CD4-positive, alpha-beta T cell treated with Interleukin-2 at 100 ng/mL for 4 hours (primary cell): ENCODE results near the gene MGRN1.

ENCODE experiments used
- DNase-seq: peaks from one replicate; pipeline ENCODE4 v3.0.0-alpha.2; 2020; ENCODE audit warnings: low spot score

The MGRN1 gene

DNA sequence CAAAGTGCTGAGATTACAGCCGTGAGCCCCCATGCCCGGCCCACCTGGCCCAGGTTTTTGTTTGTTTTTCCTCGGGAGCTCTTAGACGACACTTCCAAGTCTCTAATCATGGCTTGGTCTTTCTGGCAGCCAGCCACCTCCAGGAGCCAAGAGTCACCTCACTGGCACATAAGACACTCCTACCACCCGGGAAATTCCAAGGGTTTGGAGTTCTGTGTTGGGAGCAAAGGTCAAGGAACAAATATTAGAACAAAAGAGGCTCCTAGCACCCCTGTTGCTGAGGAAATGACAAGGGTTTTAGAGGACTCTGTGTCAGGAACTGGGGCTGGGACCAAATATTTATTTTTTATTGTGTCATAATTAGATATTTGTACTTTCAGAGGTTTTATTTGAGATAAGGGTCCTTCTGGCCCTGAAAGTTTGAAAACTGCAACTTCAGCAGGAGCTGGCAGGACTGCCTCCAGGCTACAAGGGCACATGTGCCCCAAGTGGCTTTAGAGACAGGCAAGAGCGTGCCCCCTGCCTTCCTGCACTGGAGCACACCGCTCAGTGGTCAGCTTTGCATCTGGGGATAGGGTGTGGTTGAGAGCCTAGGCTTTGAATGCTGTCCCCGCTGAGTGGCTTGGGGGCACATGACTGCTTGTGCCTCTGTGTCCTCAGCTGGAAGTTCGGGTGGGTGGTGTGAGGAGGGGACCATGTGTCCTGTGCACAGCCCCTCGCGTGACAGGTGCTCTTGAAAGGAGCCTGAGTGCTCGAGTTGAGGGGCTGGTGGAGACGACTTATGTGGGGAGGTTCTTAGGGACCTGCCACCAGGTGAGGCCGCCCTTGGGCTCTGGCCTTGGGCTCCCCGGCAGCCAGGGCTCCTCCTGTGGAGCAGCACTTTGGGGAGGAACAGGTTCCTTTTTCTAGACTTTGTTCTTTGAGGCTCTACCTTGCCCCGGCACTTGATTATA, 29.7 kb downstream of the MGRN1 start:
- DNase-seq: no peak

GRCh38 chr16:4654964-4655590, 30.5 kb downstream of the MGRN1 start:
- no peak for DNase-seq

GRCh38 chr16:4655801-4656200, 31.2 kb downstream of the MGRN1 start:
- no peak for DNase-seq

- no peak for DNase-seq
Observed at GRCh38 chr16:4656221-4656620, 31.6 kb downstream of the MGRN1 start.

DNA sequence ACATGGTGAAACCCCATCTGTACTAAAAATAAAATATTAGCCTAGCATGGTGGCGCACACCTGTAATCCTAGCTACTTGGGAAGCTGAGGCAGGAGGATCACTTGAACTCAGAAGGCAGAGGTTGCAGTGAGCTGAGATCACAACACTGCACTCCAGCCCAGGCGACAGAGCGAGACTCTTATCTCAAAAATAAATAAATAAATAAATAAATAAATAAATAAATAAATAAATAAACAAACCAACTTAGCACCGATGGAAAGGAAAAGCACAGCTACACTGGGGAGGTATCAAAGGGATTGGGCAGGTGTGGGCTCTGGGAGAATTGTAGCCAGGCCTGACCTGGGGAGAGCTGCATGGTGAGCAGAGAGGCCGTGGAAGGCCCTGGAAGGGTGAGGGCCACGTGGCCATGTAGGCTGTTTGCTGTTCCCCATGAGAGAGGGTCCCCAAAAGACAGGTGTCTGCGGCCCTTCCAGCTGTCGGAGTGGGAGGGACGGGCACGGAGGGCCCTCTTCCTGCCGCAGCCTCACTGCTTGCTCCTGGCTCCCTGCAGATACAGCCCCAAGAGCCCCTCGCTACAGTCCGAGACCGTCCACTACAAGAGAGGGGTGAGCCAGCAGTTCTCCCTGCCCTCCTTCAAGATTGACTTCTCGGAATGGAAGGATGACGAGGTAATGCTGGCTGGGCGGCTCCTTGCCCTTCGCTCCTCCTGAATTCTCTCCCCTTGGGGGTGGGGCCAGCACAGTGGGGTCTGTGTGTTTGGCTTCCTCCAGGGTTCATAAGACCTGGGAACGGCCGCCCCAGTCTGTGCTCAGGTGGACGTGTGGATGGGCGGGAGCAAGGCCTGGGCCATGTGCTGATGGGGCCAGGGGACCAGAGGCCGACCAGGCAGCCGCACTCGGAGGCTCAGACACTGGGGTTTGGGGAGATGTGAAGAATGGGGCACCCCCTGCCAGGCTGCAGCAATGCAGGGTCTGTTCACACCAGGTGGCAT, 32.4 kb downstream of the MGRN1 start:
- DNase-seq: no peak

DNA sequence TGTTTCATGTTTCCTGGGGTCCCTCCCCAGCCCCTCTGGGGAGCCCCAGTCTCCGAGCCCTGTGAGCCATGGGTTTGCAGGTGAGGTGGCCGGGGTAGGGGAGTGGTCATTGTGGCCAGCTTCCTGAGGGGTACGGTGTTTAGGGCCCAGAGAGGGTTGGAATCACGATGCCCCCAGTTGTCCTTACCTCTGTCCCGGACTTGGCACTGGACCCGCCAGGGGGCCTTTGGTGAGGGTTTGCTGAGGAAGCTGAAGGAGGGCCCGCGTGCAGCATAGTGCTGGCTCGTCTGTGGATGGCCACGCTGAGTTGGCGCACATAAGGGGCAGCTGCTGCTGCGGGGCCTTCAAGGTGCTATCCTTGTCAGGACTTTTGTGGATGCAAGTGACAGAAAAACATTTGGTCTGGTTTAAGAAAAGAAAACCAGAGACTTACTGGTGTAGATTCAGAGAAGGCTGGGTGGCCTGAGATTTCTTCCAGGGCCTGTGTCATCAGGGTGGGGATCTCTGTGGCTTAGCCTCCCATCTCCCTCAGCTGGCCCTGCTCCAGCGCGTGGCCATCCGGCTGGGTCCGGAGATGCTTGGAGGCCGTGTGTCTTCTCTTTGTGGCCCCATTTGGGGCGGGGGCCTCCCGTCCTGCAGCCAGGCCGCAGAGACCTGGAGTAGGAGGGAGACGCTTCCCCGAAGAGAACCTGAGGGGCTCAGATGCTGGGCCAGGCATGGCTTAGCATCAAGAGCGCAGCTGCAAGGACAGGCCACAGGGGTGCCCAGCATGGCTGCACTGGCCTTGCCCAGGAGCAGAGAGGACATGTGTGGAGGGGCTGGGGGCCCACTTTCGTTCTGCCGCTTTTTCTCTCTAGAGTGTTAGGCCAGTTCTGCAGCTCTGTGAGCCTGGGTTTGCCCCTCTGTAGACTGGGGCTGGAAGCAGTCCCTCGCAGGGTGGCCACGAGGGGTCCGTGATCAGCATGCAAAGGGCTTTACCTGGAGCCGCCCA, 35.0 kb downstream of the MGRN1 start:
- DNase-seq: no peak

DNA sequence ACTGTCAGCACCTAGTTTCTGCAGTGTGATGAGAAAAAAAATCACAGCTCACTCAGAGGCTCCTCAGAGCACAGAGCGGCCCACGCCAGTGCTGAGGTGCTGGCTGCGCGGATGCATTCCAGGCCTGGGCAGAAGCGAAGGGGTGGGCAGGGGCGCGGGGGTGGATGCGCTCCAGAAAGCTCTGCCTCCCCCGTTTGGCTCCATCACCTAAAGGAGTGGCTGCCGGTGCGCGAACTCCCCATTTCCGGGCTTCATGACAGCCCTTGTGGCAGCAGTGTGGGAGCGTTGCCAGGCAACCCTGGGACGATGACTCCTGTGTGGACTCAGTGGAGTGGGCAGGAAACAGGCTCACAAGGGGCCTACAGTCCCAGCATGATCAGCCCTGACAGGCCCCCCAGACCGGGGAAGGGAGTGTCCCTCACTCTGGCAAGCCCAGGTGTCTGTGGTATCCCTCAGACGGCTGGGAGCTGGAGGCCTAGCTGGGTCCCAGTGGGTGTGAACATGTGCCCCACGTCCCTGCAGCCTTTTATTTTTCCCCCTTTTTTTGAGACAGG, 35.9 kb downstream of the MGRN1 start:
- DNase-seq: peak; percentile 79

GRCh38 chr16:4661661-4662060, 37.0 kb downstream of the MGRN1 start:
- DNase-seq: no peak

GRCh38 chr16:4663465-4663776, 38.8 kb downstream of the MGRN1 start:
- DNase-seq: no peak

DNA sequence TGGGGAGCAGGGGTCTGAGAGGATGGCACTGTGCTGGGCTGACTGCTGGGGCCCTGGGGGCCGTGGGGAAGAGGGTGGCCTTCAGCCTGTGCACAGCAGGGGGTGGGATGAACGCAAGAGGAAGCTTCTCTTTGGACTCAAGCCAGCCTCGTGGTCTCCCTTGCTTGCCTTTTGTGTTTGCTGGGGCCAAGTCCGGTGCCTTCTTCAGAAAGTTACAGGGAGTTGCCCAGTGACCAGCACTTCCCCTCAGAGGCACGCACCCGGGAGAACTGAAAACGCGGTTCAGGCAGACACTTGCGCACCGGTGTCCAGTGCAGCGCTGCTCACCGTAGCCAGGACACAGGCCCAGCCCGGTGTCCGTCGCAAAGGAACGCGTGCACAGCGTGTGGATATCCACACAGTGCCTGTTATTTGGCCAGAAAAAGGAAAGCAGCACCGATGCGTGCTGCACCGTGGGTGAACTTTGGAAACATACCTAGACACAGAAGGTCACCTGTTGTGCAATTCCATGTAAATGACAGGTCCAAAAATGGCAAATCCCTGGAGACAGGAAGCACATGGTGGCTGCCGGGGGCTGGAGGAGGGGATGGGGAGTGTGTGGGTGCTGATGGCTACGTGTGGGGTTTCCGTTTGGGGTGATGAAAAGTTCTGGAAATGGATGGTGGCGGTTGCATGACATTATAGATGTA, 39.3 kb downstream of the MGRN1 start:
- DNase-seq: no peak

- peak; percentile 56 for DNase-seq
Observed at GRCh38 chr16:4664538-4665418, 40.2 kb downstream of the MGRN1 start.

DNA sequence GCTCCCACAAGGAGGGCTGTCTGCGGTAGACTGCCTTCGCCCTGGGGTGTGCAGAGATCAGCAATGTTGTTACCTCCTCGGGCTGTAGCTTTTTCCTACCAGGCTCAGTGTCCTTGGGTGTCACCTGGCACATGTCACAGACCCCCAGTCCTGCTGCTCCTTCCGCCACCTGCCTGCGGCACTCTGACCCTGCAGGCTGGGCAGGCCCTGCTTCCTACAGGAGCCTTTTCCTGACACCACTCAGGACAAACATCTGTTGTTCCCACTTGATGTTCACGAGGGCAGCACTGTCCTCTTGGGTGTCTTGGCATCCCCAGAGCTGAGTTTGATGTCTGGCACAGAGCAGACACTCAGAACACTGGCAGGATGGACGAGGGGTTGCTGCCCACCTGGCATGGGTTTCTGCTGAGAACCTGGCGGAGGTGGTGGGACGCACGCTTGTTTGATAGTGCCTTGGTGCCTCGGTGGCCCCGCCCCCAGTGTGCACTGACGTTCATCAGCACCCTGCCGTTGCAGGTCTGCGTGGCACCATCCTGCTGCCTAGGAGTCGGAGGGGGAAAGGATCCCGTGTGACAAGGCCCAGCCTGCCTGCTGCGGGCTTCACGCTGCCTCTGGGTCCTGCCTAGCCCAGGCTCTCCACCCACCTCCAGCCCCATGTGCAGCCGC, 42.0 kb downstream of the MGRN1 start:
- no peak for DNase-seq

DNA sequence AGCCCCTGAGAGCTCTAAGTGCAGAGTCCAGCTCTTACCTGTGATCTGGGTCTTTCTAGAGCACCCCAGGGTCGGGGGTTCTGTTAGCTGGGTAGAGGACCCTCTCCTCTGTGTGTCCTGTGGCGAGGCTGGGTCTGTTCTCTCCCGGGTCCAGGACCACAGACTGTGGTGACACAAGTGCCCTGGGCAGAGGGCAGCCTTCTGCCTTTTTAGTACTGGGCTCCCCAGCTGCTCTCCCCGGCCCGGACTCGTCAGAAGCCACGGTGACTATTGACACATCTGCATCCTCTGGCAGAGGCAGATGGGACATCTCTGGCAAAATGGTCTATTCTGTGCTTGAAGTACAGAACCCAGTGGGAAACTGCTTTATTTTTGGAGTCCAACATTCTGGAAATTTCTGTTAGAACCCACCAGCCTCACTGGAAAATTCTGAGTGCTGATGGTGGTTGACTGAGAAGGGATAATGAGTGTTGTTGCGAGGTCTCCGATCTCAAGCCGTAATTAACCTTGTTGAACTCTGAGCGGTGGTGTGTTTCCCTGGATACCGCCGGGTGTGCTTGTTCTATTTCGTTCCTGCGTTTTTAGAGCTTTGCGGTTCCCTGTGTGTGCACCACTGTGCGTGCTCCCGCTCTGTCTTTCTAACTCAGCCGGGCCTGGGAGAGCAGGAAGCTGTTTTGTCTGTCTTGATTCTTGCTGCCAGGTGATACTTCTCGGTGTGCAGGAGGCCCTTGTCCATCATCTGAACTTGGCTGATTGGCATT, 42.8 kb downstream of the MGRN1 start:
- DNase-seq: no peak

DNA sequence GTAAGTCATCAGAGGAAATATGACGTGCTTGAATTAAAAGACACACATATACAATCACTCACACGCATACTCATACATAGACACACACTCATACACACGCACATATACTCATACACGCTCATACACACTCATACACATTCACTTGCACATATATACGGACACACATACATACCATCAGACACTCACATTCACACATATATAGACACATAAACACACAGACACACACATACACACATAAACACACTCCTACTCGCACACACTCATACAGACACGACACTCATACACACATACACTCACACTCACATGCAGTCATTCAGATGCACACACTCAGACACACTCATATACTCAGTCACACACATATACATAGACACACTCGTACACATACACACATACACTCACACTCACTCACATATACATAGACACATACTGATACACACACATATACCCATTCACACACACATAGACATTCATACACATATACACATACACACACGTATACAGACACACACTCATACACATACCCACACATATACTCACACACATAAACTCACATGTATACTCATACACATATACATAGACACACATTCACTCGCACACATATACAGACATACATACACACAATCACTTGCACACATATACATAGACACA, 43.8 kb downstream of the MGRN1 start:
- no peak for DNase-seq

- no peak for DNase-seq
Observed at GRCh38 chr16:4673387-4674046, 48.9 kb downstream of the MGRN1 start.

- no peak for DNase-seq
Observed at GRCh38 chr16:4674926-4675530, 50.4 kb downstream of the MGRN1 start.
